GM03348 (cell line): ENCODE measurements around the gene SMIM38.

Experiments used
- DNase-seq: peaks from one replicate; pipeline ENCODE4 v3.0.0; 2012; ENCODE audit warnings: low spot score

Gene SMIM38

DNA sequence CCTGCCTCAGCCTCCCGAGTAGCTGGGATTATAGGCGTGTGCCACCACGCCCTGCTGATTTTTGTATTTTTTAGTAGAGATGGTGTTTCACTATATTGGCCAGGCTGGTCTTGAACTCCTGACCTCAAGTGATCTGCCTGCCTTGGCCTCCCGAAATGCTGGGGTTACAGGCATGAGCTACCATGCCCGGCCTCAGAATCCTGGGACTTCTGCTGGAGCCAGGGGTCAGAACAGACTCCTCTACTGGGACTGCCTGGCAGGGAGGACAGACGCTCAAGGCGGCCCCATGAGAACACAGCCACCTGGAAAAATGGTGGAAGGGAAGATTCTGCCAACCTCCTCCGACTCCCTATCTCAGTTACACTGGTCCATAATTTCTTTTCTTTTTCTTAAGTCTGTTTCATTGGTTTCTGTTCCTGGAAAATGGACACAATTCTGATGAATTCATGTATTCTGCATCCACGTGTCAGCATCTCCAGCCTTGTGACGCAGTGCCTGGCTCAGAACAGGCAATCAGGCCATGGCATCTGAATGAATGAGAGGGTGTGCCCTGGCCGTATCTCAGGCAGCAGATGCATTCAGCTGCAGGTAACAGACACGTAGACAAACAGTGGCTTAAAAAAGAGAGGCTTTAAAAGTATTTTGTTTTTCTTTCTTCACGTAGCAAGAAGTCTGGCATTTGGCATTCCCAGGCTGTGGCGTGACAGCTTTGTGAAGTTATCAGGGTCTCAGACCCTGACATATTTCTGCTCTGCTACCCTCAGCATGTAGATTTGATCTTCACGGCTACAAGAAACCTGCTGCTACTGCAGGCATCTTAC is 4.8 kb downstream of the SMIM38 start:
- no peak for DNase-seq

DNA sequence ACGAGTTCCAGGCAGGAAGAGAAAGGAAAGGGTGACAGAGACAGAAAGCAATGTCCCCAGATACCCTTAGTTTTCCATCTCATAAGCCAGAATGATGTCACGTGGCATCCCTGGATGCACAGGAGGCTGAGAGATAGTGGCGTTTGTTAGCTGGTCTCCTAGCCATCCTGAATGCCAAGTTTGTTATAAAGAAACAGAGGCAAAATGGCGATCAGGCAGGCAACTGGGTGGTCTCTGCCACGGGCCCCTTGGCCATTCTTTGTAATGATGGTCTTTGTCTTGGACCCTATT is 5.3 kb downstream of the SMIM38 start:
- no peak for DNase-seq

DNA sequence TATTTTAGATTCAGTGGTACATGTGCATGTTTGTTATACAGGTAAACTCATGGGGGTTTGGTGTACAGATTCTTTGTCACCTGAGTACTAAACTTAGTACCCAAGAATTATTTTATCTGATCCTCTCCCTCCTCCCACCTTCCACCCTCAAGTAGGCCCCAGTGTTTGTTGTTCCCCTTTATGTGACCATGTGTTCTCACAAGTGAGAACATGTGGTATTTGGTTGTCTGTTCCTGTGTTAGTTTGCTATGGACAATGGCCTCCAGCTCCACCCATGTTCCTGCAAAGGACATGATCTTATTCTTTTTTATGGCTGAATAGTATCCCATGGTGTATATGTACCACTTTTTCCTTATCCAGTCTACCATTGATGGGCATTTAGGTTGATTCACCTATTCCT is 6.8 kb downstream of the SMIM38 start:
- DNase-seq: no peak

DNA sequence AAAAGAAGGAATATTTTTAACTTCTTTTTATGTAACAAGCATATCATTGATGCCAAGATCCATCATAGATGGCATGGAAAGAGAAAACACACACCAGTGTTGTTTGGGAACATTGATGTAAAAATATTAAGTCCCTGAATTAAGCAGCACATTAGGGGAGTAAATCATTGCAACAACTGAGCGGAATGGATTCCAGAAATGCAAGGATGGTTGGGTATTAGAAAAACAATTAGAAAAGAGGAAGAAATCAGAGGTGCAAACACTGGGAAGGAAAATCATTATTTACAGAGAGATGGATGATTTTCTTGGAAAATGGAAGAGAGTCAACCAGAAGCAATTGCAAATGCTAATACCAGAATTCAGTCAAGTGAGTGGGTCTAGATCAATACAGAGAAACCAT is 8.1 kb downstream of the SMIM38 start:
- DNase-seq: no peak

DNA sequence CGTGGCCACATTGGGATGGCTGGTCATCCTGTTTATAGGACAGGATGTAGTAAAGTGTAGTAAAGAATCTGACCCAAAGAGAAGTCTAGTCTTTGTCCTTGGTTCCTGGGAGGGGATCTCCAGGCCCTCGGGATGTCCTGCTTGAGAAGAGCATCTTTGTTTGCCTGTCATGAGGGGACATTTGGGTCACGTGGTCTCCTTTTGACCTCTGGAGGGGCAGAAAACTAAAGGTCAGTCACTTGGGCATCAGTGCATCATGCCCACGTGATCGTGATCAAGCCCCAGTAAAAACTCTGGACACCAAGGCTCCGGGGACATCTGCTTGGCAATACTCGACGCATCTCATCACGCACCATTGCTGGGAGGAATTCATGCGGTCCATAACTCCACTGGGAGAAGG is 9.1 kb downstream of the SMIM38 start:
- no peak for DNase-seq

DNA sequence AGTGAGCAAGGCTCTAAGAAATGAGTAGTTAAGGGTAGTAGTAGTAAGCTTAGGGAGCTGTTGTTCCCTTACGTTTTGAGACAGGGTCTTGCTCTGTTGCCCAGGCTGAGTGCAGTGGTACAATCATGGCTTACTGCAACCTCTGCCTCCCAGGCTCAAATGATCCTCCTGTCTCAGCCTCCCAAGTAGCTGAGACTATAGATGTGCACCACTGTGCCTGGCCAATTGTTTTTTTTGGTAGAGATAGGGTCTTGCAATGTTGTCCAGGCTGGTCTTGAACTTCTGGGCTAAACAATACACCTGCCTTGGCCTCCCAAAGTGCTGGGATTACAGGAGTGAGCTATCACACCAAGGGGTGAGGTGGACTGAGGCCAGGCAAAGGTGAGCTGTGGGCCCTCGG is 10.0 kb downstream of the SMIM38 start:
- no peak for DNase-seq

DNA sequence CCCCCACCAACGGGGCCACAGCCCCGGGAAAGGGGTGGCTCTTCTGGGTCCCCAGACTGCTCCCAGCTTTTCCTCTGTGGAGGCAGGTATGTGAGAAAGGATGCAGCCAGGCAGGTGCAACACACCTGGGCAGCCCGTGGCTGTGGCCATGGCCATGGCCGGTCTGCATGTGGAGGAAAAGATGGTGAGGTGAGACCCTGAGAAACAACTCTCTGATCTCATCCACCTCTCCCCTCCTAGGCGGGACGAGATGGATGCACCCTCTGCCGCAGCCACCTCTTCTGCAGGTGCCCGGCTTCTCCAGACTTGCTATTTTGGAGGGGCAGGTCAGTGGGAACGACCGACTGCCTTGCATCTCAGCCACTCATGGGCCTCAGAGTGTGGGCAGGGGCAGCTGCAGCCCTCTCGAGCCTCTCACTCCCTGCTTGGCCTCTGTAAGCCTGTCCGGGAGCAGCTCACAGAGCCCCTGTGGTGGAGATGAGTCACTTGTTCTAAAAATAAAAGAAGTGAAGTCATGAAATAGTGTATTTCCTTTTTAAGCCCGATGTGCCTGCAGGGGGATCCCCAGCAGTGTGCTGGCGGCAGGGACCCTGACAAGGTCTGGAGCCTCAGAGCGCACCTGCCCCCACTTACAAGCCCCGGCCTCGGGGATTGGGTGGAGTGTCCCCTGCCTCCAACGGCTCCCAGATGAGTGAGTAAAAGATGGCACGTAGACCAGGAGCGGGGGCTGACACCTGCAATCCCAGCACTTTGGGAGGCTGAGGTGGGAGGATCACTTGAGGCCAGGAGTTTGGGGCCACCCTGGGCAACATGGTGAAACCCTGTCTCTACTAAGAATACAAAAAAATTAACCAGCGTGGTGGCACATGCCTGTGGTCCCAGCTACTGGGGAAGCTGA is 10.7 kb downstream of the SMIM38 start:
- peak; percentile 93 for DNase-seq

DNA sequence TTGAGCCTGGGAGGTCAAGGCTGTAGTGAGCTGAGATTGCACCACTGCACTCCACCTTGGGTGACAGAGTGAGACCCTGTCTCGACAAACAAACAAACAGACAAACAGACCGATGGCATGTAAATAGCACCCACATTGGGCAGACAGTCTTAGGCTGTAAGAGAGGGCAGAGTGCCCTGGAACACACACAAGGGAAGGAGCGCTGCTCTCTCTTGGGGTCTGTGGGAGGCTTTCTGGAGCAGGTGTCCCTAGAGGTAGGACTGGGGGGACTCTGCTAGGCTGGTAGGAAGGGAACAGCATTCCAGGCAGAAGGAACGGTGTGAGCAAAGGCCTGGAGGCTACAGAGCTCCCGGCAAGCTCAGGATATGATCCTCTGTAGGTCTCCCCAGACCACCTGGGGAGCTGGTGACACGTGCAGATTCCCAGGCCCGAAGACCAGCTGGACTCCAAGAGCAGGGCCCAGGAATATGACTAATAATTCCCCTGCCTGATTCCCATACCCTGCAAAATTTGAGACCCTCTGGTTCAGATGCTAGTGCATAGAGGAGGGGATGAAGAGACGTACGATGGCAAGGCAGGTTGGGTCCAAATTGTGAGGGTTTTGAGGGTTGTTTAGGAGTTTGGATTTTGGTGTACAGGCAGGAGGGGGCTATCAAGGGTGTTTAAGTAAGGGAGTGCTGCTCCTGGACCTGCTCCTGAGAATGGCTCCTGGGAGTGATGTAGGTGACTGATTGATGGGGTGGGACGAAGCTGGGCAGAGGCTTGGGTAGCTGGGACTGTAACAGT is 11.6 kb downstream of the SMIM38 start:
- DNase-seq: no peak

DNA sequence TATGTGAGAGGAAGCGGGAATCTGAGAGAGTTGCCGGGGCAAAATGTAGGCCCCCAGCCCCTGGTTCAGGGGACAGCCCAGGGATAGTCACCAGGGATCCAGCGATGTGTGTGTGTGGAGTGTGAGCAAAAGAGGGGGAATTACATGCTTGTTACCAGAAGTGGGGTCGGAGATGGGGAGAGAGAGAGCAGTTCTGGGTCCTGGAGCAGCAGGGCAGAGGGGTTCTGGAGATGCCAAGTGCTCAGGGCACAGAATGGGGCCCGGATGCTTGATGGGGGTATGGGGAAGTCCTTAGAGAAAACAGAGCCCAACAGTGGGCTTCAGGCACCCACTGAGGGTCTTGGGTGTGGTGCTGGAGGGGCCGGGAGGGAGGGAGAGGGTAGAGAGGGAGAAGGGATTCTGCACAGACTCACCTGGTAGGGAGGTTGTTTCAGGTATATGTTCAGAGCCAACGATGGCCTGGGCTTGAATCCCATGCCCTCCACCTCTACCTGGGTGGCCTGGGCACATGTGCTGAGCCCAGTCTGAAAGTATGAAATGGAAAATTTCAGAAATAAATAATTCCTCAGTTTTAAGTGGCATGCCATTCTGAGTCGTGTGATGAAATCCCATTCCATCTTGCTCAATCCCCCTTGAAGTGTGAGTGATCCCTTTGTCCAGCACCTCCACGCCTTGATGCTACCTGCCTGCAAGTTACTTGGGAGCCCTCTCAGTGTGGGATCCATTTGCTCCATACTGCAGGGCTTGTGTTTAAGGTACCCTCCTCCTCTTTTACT is 12.4 kb downstream of the SMIM38 start:
- DNase-seq: peak; percentile 50

DNA sequence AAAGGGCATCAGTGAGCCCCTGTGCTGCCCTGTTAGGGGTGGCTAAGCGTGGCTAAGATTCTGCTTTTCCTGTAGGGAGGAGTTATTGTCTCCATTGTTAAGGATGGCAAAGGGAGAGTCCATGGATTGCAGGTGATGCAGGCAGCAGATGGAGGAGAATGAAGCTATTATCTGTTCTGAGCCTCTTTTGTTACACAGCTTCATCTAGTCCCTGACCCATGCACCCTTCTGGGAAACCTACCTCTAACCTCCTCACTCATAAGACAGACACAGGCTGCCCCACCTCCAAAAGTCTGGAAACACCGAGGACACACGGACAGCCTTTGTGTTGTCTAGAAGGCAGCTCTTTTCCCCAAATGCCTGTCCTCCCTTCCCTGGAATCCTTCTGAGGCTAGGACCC is 13.7 kb downstream of the SMIM38 start:
- DNase-seq: no peak

DNA sequence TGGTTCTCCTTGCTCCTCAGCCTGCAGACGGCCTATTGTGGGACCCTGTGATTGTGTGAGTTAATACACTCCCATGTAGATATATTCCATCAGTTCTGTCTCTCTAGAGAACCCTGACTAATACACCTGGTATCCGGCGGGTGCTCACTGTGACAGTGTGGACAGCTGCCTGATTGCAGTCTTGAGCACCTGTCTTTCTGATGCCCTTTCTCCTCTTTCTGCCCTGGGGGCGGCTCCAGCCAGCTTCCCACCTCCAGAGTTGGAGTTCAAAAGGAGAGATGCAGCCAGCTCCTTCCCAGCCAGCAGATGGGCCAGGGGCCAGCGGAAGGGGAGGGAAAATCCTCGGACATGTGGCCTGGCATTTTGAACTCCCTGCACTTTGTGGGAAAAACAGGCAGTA is 15.0 kb downstream of the SMIM38 start:
- DNase-seq: no peak

DNA sequence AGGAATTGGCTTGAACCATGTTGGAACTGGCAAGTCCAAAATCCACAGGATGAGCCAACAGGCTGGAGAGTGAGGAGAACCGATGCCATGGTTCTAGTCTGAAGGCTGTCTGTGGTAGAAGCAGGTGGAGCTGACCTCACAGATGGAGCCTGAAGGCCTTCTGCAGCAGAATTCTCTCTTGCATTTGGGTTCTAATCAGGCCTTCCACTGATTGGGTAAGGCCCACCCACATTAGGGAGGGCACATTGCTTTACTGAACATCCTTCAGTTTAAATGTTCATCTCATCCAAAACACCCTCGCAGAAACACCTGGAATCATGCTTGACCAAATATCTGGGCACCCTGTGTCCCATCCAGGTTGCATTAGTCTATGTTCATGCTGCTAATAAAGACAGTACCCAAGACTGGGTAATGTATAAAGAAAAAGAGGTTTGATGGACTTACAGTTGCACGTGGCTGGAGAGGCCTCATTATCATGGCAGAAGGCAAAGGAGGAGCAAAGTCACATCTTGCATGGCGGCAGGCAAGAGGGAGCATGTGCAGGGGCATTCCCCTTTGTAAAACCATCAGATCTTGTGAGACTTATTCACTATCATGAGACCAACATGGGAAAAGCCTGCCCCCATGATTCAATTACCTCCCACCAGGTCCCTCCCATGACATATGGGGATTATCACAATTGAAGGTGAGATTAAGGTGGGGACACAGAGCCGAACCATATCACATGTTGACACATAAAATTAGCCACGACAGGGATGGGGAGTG is 15.9 kb downstream of the SMIM38 start:
- DNase-seq: no peak

DNA sequence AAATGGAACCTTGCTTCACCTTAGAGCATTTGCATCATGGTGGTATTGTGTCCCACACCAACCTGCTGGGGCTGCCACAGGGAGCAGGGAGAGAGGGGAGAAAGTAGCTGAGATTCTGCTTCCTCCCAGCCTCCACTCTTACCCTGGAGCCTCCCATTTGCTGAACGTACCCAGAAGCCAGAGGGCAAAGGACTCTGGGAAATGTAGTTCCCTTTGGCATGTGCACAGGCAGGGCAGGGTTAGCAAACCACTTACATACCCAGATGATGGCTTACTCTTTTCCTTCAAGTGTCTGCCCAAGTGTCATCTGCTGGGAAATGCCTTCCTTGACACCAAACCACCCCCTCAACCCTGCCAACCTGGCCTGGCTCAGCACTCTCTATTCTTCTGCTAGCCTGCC is 16.9 kb downstream of the SMIM38 start:
- no peak for DNase-seq

DNA sequence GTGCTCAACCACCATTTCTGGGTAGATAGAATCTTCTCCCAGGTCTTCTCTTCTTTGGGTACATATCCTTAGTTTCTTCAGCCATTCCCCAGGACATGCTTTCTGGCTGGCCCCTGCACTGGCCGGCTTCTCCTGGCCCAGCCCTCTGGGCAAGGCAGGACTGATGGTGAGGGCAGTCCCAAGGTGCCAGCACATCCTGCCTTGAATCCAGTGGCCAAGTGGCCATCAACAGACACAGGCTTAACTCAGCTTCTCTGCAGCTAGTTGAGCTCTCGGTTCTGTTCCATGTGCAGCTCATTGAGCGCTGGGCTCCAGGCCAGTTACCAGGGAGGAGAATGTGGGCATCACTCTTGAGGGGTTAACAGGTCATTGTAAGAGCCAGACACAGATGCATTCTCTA is 17.6 kb downstream of the SMIM38 start:
- DNase-seq: no peak

DNA sequence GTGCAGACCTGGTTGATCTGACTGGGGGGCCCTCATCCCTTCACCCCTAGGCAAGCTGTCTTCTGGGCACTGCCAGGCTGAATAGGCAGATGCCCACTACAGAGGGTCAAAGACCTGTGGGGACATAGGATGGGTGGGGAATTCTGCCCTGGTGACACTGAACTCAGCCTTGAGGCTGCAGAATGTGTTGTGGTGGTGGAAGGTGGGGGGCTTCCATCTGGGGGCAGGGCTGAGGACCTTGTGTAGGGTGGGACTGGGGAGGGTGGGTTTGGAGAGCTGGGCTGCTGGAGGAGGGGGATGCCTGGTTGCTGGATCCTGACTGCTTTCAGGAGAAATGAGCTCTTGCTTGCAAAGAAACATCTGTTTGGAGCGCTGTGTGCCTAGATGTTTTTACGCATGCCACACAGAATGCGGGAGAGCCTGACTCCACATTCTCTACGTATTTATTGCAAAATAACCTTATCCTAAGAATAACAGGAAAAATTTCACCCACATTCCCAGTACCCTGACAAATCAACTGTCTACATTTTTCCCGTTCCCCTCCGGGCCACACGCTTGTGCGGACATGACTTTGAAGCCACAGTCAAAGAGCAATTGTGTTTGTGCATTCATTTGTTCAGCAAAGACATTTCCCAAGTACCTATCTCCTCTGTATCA is 18.3 kb downstream of the SMIM38 start:
- peak; percentile 71 for DNase-seq

DNA sequence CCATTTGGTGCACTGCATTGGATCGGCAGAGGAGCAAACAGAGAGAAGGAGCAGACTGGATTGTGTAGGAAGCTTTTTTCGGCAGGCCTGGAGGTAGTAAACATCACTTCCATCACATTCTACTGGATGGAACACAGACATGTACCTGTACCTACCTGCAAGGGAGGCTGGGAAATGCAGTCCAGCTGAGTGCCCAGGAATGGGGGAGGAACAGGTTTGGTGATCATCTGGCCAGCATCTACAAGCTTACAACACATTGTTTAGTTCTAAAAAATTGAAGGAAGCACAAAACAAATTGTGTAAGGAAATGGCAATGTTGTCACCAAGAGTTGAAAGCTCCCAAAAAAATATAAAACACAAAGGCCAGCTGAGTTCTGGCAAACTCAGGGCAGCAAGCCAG is 19.1 kb downstream of the SMIM38 start:
- DNase-seq: no peak

DNA sequence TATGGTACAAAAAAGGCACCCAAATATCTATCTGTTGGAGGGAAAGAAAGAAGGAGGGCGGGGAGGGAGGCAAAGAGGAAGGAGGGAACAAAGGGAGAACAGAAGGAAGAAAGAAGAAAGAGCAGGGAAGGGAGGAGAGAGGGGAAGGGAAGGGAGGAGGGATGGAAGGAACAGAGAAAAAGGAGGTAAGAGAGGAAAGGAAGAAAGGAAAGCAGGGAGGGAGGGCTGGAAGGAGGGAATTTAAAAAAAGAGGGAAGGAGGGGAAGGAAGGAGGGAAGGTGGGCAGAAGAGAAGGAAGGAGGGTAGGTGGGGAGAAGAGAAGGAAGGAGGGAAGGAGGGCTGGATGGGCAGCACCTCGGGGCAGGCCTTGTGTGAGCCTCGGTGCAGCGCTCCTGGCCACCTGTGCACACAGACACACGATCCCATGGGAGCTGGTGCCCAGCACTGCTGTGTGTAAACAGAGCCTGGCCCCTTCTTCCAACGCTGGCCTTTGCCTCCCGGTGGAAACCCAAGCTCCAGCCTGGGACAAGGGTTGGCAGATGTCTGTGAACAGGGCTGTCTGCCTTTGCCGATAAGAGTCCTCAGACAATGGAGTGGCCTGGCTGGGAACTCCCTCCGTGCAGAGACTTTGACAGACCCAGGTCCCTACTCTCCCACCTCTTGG is 23.2 kb downstream of the SMIM38 start:
- DNase-seq: no peak

DNA sequence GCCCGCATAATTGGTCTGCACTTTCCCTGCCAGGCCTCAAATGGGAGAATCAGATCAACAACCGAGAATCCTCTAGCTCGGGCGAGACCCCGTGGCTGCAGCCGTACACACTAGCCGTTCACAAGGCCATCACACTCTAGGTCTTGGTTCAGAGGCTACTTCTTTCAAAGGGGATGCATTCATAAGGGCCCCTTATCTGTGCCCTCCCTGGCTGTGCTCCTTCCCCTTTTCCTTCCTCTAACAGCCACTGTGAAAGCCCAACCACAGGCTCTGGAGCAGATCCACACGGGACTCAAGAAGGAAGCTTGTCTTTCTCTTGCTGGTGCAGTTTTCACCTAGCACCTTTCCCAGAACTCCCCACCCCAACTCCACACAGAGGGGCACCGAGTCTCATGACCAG is 24.5 kb downstream of the SMIM38 start:
- no peak for DNase-seq

DNA sequence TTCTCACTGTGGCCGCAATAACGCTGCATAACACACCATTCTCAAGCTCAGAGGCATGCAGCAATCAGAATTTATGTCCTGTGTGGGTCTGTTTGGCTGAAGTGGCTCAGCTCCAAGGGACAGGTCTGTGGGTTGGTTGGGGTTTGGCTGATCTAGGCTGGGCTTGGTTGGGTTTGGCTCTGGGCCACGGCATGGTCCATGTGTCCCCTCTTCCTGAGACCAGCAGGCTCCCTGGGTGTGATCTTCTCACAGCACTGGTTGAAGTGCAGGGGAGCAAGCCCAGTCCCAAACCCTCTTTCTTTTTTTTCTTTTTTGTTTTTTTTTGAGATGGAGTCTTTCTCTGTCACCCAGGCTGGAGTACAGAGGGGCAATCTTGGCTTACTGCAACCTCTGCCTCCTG is 25.0 kb downstream of the SMIM38 start:
- DNase-seq: no peak

DNA sequence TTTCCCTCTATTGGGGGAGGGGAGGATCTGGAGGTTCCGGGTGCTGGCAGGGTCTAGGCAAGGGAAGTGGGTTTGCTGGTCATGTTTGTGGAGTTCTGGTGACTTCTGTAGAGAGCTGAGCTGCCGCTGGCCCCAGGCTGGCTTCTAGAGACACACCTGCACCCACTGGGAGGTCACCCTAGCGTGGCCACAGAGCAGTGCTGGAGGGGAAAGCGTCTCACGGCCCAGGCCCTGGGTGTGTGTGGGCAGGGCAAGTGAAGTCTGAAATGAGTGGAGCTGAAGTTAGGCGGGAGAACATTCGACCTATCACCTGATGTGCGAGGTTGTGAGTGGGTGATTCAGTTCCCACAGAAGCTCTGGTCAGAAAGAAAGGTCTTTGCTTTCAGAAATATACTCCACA is 27.9 kb downstream of the SMIM38 start:
- no peak for DNase-seq
